Neural cell (in vitro differentiated cells): ENCODE data around the gene ALAS1. TPM values are rescaled to one million over a fixed set of nuclear protein-coding genes. Genes with fewer than 3 reads are reported as not detected.

Experiments used
- H2AFZ ChIP-seq: fragments of 200-600, 300-800 bp; sonication (generic), shearing (Covaris generic); 2 replicates; pipeline ENCODE4 v1.6.0; 2014; ENCODE audit warnings: low read depth, mild to moderate bottlenecking, antibody characterized with exemption, low read length, moderate library complexity
- H3F3A ChIP-seq: fragments of 200-600 bp; shearing (Covaris generic); 2 replicates; pipeline ENCODE4 v1.6.1; 2016; ENCODE audit warnings: mild to moderate bottlenecking, moderate library complexity, mixed read lengths, antibody characterized with exemption, low read length; ENCODE audit not compliant: insufficient read depth, poor library complexity, severe bottlenecking
- H3K27ac ChIP-seq: fragments of 200-600, 300-800 bp; sonication (generic), shearing (Covaris generic); 2 replicates; pipeline ENCODE4 v1.5.1; 2014; ENCODE audit warnings: mild to moderate bottlenecking, low read length, moderate library complexity
- H3K27me3 ChIP-seq: fragments of 300-800, 200-600 bp; sonication (generic), shearing (Covaris generic); 2 replicates; pipeline ENCODE4 v1.6.0; 2014; ENCODE audit warnings: mild to moderate bottlenecking, low read depth, low read length, moderate library complexity; ENCODE audit not compliant: insufficient read depth
- H3K36me3 ChIP-seq: fragments of 300-800, 200-600 bp; sonication (generic), shearing (Covaris generic); 2 replicates; pipeline ENCODE4 v1.5.1; 2014; ENCODE audit warnings: mild to moderate bottlenecking, antibody characterized with exemption, low read length, moderate library complexity; ENCODE audit not compliant: insufficient read depth
- H3K4me2 ChIP-seq: fragments of 300-800, 200-600 bp; sonication (generic), shearing (Covaris generic); 2 replicates; pipeline ENCODE4 v1.6.0; 2014; ENCODE audit warnings: mild to moderate bottlenecking, low read length
- H3K4me3 ChIP-seq: fragments of 300-800, 200-600 bp; sonication (generic), shearing (Covaris generic); 2 replicates; pipeline ENCODE4 v1.5.1; 2014; ENCODE audit warnings: mild to moderate bottlenecking, low read length, moderate library complexity
- H3K79me2 ChIP-seq: fragments of 200-600 bp; shearing (Covaris generic); replicated peaks from 2 replicates; pipeline ENCODE4 v1.6.0; 2014; ENCODE audit warnings: mild to moderate bottlenecking, low read length, moderate library complexity; ENCODE audit not compliant: insufficient read depth
- H3K9ac ChIP-seq: fragments of 300-800, 200-600 bp; sonication (generic), shearing (Covaris generic); 2 replicates; pipeline ENCODE4 v1.6.1; 2016; ENCODE audit warnings: mild to moderate bottlenecking, low read length, mixed read lengths
- H3K9me2 ChIP-seq: fragments of 200-600 bp; shearing (Covaris generic); 2 replicates; pipeline ENCODE4 v1.6.1; 2016; ENCODE audit warnings: mild to moderate bottlenecking, low read length, mixed read lengths; ENCODE audit not compliant: insufficient read depth
- H3K9me3 ChIP-seq: fragments of 200-600, 300-800 bp; sonication (generic), shearing (Covaris generic); 2 replicates; pipeline ENCODE4 v1.6.1; 2016; ENCODE audit warnings: mild to moderate bottlenecking, mixed run types, low read length, moderate library complexity, mixed read lengths
- H4K20me1 ChIP-seq: fragments of 200-600 bp; shearing (Covaris generic); 2 replicates; pipeline ENCODE4 v1.6.1; 2016; ENCODE audit warnings: mild to moderate bottlenecking, mixed run types; ENCODE audit not compliant: insufficient read depth
- EP300 ChIP-seq: fragments of 450-650 bp; conservative IDR thresholded peaks from 2 replicates; pipeline ENCODE4 v1.6.1; 2014; ENCODE audit warnings: antibody characterized with exemption, mild to moderate bottlenecking, moderate library complexity; ENCODE audit not compliant: poor library complexity, severe bottlenecking
- EZH2 ChIP-seq: fragments of 200-600, 300-800 bp; shearing (Covaris generic), sonication (generic); IDR thresholded peaks from 2 replicates; pipeline ENCODE4 v1.6.1; 2014; ENCODE audit warnings: antibody characterized with exemption, low read length, borderline replicate concordance, mild to moderate bottlenecking; ENCODE audit not compliant: insufficient read depth, poor library complexity, severe bottlenecking
- MXI1 ChIP-seq: fragments of 450-650 bp; conservative IDR thresholded peaks from 2 replicates; pipeline ENCODE4 v1.6.1; 2014; ENCODE audit warnings: antibody characterized with exemption, mild to moderate bottlenecking; ENCODE audit not compliant: poor library complexity, severe bottlenecking
- POLR2AphosphoS5 ChIP-seq: IDR thresholded peaks from 2 replicates; pipeline ENCODE4 v1.6.1; 2012
- RAD21 ChIP-seq: fragments of 450-650 bp; conservative IDR thresholded peaks from 2 replicates; pipeline ENCODE4 v1.6.1; 2014; ENCODE audit warnings: antibody characterized with exemption, mild to moderate bottlenecking, moderate library complexity
- SMC3 ChIP-seq: fragments of 450-650 bp; conservative IDR thresholded peaks from 2 replicates; pipeline ENCODE4 v1.6.1; 2014; ENCODE audit warnings: antibody characterized with exemption, mild to moderate bottlenecking, moderate library complexity; ENCODE audit not compliant: poor library complexity
- TAF1 ChIP-seq: IDR thresholded peaks from 2 replicates; pipeline ENCODE4 v1.6.1; 2012; ENCODE audit warnings: low read depth
- polyA plus RNA-seq: library from polyadenylated mRNA; depleted of rRNA; stranded (reverse); fragments of >200 nt; gene quantifications from 2 replicates; pipeline ENCODE4 v1.2.3, GENCODE V29; 2014
- TF ChIP-seq, protein P1 (sequence below): IDR thresholded peaks from 2 replicates; pipeline ENCODE4 v1.6.1; 2012; ENCODE audit warnings: borderline replicate concordance
- TF ChIP-seq, protein P2 (sequence below): fragments of 450-650 bp; IDR thresholded peaks from 2 replicates; pipeline ENCODE4 v1.5.1; 2014; ENCODE audit warnings: antibody characterized with exemption, mild to moderate bottlenecking, moderate library complexity; ENCODE audit not compliant: poor library complexity, severe bottlenecking

The ALAS1 gene
- polyA plus RNA-seq, 1 donor from 2014 or later, result 66.0 TPM

DNA sequence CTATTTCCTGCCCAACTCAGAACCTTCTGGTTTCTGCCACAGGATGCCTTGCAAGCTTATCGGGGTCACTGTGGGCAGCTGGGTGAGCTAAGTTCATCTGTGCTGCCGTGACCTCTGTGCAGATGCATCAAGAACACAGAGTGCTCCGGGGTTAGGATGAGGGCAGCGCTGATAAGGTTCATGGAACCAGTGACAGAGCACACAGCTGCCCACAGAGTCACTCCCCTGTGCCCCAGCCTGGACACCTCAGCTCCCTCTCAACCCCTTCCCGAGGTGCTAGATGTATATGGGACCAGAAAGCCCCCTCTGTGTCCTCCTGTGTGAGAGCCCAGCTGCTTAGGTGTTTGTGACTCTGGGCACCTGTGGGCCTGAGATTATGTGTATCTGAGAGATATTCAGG lies 15.8 kb upstream of the ALAS1 start:
- Histone ChIP-seq H3K27ac (no peak overlapping the region), H3F3A (no peaks in the 10 kb centered on the region)
- TF ChIP-seq SMC3 (no peak), MXI1 (no peak), EP300 (no peak), TAF1 (no peak), POLR2AphosphoS5 (no peak)

DNA sequence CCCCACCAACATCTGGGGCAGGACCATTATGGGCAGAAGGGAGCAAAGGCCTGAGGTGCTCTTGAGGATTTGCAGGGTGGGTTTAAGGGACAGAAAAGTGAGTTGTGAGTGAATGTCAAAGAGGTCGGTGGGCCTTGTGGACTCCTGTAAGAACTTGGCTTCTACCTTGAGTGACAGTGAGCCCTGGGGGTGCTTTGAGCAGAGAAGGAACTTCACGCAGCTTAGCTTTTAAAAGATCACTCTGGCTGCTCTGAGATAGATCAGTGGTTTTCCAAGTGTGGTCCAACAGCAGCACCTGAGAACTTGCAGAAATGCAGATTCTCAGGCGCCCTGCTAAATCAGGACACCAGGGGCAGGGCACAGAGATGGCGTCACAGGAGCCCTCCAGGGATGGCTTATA lies 15.3 kb upstream of the ALAS1 start:
- H3K9ac ChIP-seq, result no peak overlapping the region
- no peak overlapping the region for H2AFZ ChIP-seq
- H3K4me3 ChIP-seq, result no peak overlapping the region
- H3K79me2 ChIP-seq, result no peaks in the 10 kb centered on the region
- no peaks in the 10 kb centered on the region for H3F3A ChIP-seq
- no peaks in the 10 kb centered on the region for H4K20me1 ChIP-seq
- H3K9me3 ChIP-seq, result no peaks in the 10 kb centered on the region
- no peak overlapping the region for H3K27ac ChIP-seq
- no peak overlapping the region for H3K4me2 ChIP-seq
- no peaks in the 10 kb centered on the region for H3K9me2 ChIP-seq
- no peaks in the 10 kb centered on the region for H3K27me3 ChIP-seq
- TF ChIP-seq, protein P1, sequence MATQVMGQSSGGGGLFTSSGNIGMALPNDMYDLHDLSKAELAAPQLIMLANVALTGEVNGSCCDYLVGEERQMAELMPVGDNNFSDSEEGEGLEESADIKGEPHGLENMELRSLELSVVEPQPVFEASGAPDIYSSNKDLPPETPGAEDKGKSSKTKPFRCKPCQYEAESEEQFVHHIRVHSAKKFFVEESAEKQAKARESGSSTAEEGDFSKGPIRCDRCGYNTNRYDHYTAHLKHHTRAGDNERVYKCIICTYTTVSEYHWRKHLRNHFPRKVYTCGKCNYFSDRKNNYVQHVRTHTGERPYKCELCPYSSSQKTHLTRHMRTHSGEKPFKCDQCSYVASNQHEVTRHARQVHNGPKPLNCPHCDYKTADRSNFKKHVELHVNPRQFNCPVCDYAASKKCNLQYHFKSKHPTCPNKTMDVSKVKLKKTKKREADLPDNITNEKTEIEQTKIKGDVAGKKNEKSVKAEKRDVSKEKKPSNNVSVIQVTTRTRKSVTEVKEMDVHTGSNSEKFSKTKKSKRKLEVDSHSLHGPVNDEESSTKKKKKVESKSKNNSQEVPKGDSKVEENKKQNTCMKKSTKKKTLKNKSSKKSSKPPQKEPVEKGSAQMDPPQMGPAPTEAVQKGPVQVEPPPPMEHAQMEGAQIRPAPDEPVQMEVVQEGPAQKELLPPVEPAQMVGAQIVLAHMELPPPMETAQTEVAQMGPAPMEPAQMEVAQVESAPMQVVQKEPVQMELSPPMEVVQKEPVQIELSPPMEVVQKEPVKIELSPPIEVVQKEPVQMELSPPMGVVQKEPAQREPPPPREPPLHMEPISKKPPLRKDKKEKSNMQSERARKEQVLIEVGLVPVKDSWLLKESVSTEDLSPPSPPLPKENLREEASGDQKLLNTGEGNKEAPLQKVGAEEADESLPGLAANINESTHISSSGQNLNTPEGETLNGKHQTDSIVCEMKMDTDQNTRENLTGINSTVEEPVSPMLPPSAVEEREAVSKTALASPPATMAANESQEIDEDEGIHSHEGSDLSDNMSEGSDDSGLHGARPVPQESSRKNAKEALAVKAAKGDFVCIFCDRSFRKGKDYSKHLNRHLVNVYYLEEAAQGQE, result no peak
- TF ChIP-seq RAD21, result no peak
- TF ChIP-seq POLR2AphosphoS5, result no peak
- TF ChIP-seq MXI1, result no peak
- TF ChIP-seq SMC3, result no peak
- TF ChIP-seq, protein P2, sequence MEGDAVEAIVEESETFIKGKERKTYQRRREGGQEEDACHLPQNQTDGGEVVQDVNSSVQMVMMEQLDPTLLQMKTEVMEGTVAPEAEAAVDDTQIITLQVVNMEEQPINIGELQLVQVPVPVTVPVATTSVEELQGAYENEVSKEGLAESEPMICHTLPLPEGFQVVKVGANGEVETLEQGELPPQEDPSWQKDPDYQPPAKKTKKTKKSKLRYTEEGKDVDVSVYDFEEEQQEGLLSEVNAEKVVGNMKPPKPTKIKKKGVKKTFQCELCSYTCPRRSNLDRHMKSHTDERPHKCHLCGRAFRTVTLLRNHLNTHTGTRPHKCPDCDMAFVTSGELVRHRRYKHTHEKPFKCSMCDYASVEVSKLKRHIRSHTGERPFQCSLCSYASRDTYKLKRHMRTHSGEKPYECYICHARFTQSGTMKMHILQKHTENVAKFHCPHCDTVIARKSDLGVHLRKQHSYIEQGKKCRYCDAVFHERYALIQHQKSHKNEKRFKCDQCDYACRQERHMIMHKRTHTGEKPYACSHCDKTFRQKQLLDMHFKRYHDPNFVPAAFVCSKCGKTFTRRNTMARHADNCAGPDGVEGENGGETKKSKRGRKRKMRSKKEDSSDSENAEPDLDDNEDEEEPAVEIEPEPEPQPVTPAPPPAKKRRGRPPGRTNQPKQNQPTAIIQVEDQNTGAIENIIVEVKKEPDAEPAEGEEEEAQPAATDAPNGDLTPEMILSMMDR, result no peak
- TF ChIP-seq TAF1, result no peak
- no peak for TF ChIP-seq EP300
- TF ChIP-seq EZH2, result no peak
- no peaks in the 10 kb centered on the region for H3K36me3 ChIP-seq

More for the DNA sequence above, 15.8 kb upstream of the ALAS1 start:
- no peaks in the 10 kb centered on the region for H3K79me2 ChIP-seq
- H3K9me2 ChIP-seq, result no peaks in the 10 kb centered on the region
- no peaks in the 10 kb centered on the region for H3K36me3 ChIP-seq
- H3K9me3 ChIP-seq, result no peaks in the 10 kb centered on the region
- H3K9ac ChIP-seq, result no peak overlapping the region
- H4K20me1 ChIP-seq, result no peaks in the 10 kb centered on the region
- H3K27me3 ChIP-seq, result no peaks in the 10 kb centered on the region
- H3K4me3 ChIP-seq, result no peak overlapping the region
- no peak overlapping the region for H3K4me2 ChIP-seq
- no peak overlapping the region for H2AFZ ChIP-seq
